Small intestine (tissue), 7 donors: ENCODE measurements around the gene ENTPD2. TPM values are rescaled to one million over a fixed set of nuclear protein-coding genes. Genes with fewer than 3 reads are reported as not detected.
"Not testable (repeated sequence)": the region's sequence is repeated elsewhere in the genome, so short reads cannot be mapped to it uniquely, and the experiment has no call there.

ENCODE experiments used
- DNase-seq, 2 donors: peaks; one replicate each; pipeline versions ENCODE4 v3.0.0 to v3.0.0-alpha.2; 2013
- FAIRE-seq: peaks from 2 replicates; lab custom pipeline; 2012; peaks lifted over from hg19 to GRCh38; lab: Jason Lieb, UNC
- H3K27ac ChIP-seq, 3 donors: one replicate each; pipeline ENCODE4 v1.5.1; 2013; ENCODE audit warnings: low read length in 2 of 3, mild to moderate bottlenecking in 2 of 3, control low read depth in 1 of 3, inconsistent platforms in 1 of 3, low read depth in 1 of 3, moderate library complexity in 1 of 3
- H3K27me3 ChIP-seq, 3 donors: one replicate each; pipeline ENCODE4 v1.6.1; 2013; ENCODE audit warnings: low read length in 3 of 3, inconsistent platforms in 1 of 3; ENCODE audit not compliant: control insufficient read depth in 3 of 3, insufficient read depth in 3 of 3
- H3K36me3 ChIP-seq, 3 donors: one replicate each; pipeline ENCODE4 v1.6.1; 2013; ENCODE audit warnings: low read length in 3 of 3, inconsistent platforms in 1 of 3, low read depth in 1 of 3, mild to moderate bottlenecking in 1 of 3, moderate library complexity in 1 of 3; ENCODE audit not compliant: control insufficient read depth in 3 of 3, insufficient read depth in 2 of 3
- H3K4me1 ChIP-seq, 3 donors: one replicate each; pipeline ENCODE4 v1.6.1; 2013; ENCODE audit warnings: low read length in 2 of 3, inconsistent platforms in 1 of 3, low read depth in 1 of 3, mild to moderate bottlenecking in 1 of 3, moderate library complexity in 1 of 3; ENCODE audit not compliant: control insufficient read depth in 3 of 3, insufficient read depth in 2 of 3
- H3K4me3 ChIP-seq, 3 donors: one replicate each; pipeline ENCODE4 v1.5.1; 2013; ENCODE audit warnings: low read length in 3 of 3, control low read depth in 1 of 3, inconsistent platforms in 1 of 3, low read depth in 1 of 3, mild to moderate bottlenecking in 1 of 3, moderate library complexity in 1 of 3
- H3K9me3 ChIP-seq, 2 donors: one replicate each; pipeline ENCODE4 v1.6.1; 2013; ENCODE audit warnings: low read depth in 1 of 2, low read length in 1 of 2; ENCODE audit not compliant: control insufficient read depth in 2 of 2, insufficient read depth in 1 of 2
- WGBS, 3 donors: extraction: QIAGEN DNeasy Blood & Tissue Kit; methylation state at CpG; one replicate each; pipeline ENCODE4 v1.1.7; 2013; 5-methylcytosine and 5-hydroxymethylcytosine counted together
- polyA plus RNA-seq, 4 donors: library from polyadenylated mRNA; stranded (reverse) in 3 of 4; unstranded in 1 of 4; fragments of 200-250 nt in 3 of 4; fragments of 120-200 nt in 1 of 4; gene quantifications; one replicate each; pipeline versions ENCODE4 v1.2.1 to v1.2.3, GENCODE V29; 2013
- donor health status: healthy with polysubstance abuse.
- donor health status: control.
- donor health status: control.
- donor health status: Bipolar disorder and iron deficiency.
- donor health status: healthy.

ENTPD2 gene
- polyA plus RNA-seq, 4 donors: 5.5 to 16.5 (median 8.3) TPM

GRCh38 chr9:137009938-137010732 is 43.7 kb downstream of the ENTPD2 start:
- WGBS, 3 donors: 92 to 96% (median 95%) methylated on average over 42 to 49 of the region's 49 CpGs
- H3K4me1 ChIP-seq: peaks cover 0 to 6% (median 0%) of the 10 kb centered on the region in 3 donors
- no peaks in the 10 kb centered on the region for H3K27me3 ChIP-seq
- peaks cover 0 to 16% of the 10 kb centered on the region in 2 donors for H3K9me3 ChIP-seq
- DNase-seq: no peak
- peaks cover 2 to 59% (median 4%) of the 10 kb centered on the region in 3 donors for H3K36me3 ChIP-seq
- H3K4me3 ChIP-seq: no peak overlapping the region
- FAIRE-seq: no peak
- H3K27ac ChIP-seq: no peak overlapping the region

GRCh38 chr9:137009217-137009616 is 44.6 kb downstream of the ENTPD2 start:
- Histone ChIP-seq H3K4me3 (no peak overlapping the region), H3K4me1 (peaks cover 0 to 6% (median 0%) of the 10 kb centered on the region in 3 donors), H3K9me3 (peaks cover 0 to 22% of the 10 kb centered on the region in 2 donors), H3K27ac (no peak overlapping the region), H3K27me3 (no peaks in the 10 kb centered on the region), H3K36me3 (peaks cover 0 to 50% (median 4%) of the 10 kb centered on the region in 3 donors)
- FAIRE-seq (no peak), DNase-seq (no peak)
- 91 to 97% (median 94%) methylated on average over 13 to 18 of the region's 18 CpGs for WGBS, 3 donors

- no peak for FAIRE-seq
- H3K4me3 ChIP-seq: no peak overlapping the region
- peaks cover 0 to 6% (median 0%) of the 10 kb centered on the region in 3 donors for H3K4me1 ChIP-seq
- no peak overlapping the region for H3K27ac ChIP-seq
- WGBS, 3 donors: 77 to 88% (median 82%) methylated on average over 21 to 22 of the region's 22 CpGs
- H3K36me3 ChIP-seq: peaks cover 0 to 41% (median 4%) of the 10 kb centered on the region in 3 donors
- H3K27me3 ChIP-seq: no peaks in the 10 kb centered on the region
- no peak for DNase-seq
- H3K9me3 ChIP-seq: peaks cover 0 to 22% of the 10 kb centered on the region in 2 donors
These were observed 45.5 kb downstream of the ENTPD2 start for GRCh38 chr9:137008312-137008711.

GRCh38 chr9:137007816-137008270 is 46.0 kb downstream of the ENTPD2 start:
- no peak for DNase-seq
- Histone ChIP-seq H3K4me3 (no peak overlapping the region), H3K27me3 (no peaks in the 10 kb centered on the region), H3K4me1 (peaks cover 0 to 6% (median 0%) of the 10 kb centered on the region in 3 donors), H3K9me3 (peaks cover 0 to 22% of the 10 kb centered on the region in 2 donors), H3K36me3 (peaks cover 0 to 38% (median 4%) of the 10 kb centered on the region in 3 donors), H3K27ac (no peak overlapping the region)
- FAIRE-seq: no peak
- 85 to 86% (median 85%) methylated on average over 11 to 13 of the region's 13 CpGs for WGBS, 3 donors

GRCh38 chr9:137007108-137007815 is 46.6 kb downstream of the ENTPD2 start:
- Histone ChIP-seq H3K27me3 (no peaks in the 10 kb centered on the region), H3K36me3 (peaks cover 0 to 32% (median 4%) of the 10 kb centered on the region in 3 donors), H3K4me3 (no peak overlapping the region), H3K4me1 (peaks cover 0 to 6% (median 0%) of the 10 kb centered on the region in 3 donors), H3K9me3 (peaks cover 0 to 22% of the 10 kb centered on the region in 2 donors), H3K27ac (no peak overlapping the region)
- 68 to 76% (median 75%) methylated on average over 26 to 30 of the region's 30 CpGs for WGBS, 3 donors
- DNase-seq: no peak
- FAIRE-seq: no peak

GRCh38 chr9:137006116-137007003 is 47.5 kb downstream of the ENTPD2 start:
- DNase-seq (no peak), FAIRE-seq (no peak)
- Histone ChIP-seq H3K9me3 (peaks cover 0 to 22% of the 10 kb centered on the region in 2 donors), H3K36me3 (peaks cover 0 to 25% (median 4%) of the 10 kb centered on the region in 3 donors), H3K27me3 (no peaks in the 10 kb centered on the region), H3K4me3 (no peak overlapping the region), H3K27ac (no peak overlapping the region), H3K4me1 (peaks cover 0 to 6% (median 0%) of the 10 kb centered on the region in 3 donors)
- 61 to 86% (median 73%) methylated on average over 24 of the region's 24 CpGs for WGBS, 3 donors

GRCh38 chr9:137004285-137004684 is 49.6 kb downstream of the ENTPD2 start:
- WGBS, 3 donors: 45 to 47% (median 46%) methylated on average over 14 to 17 of the region's 17 CpGs
- DNase-seq, H3K4me3 ChIP-seq, H3K27me3 ChIP-seq, H3K36me3 ChIP-seq, H3K4me1 ChIP-seq, FAIRE-seq, H3K27ac ChIP-seq: not testable (repeated sequence)
- H3K9me3 ChIP-seq: peaks cover 0 to 22% of the 10 kb centered on the region in 2 donors
